Activated CD4-positive, CD25-positive, alpha-beta regulatory T cell (primary cell): ENCODE results near the gene ZNF708.
A peak's percentile ranks its signal among the peaks of the same experiment; 100 is the strongest.
"Not testable (repeated sequence)": the region's sequence is repeated elsewhere in the genome, so short reads cannot be mapped to it uniquely, and the experiment has no call there.

Experiments
- DNase-seq, 4 experiments: peaks; one replicate each; lab custom pipeline; 2025; lab: John Stamatoyannopoulos, UW

ZNF708 gene

GRCh38 chr19:21328885-21329605 is at the start of gene ZNF708:
Gene ZNF708, minus strand, starts transcription at chr19:21329410. Its CDS starts 198 bp downstream, at chr19:21329212.
- peak; percentile 33 to 64 (median 48) for DNase-seq

GRCh38 chr19:21362291-21362690 is 33.1 kb upstream of the ZNF708 start:
- DNase-seq = no peak

- DNase-seq = peak; percentile 46 to 61 (median 53)
These were observed 29.7 kb upstream of the ZNF708 start, which contains the start of gene ZNF738 for GRCh38 chr19:21358768-21359451. Gene ZNF738, plus strand, starts transcription at chr19:21359000. Its CDS starts 141 bp downstream, at chr19:21359141.

- DNase-seq = no peak
These were observed 23.6 kb upstream of the ZNF708 start for GRCh38 chr19:21352830-21353229.

GRCh38 chr19:21344841-21345240 is 15.6 kb upstream of the ZNF708 start:
- DNase-seq = not testable (repeated sequence)

GRCh38 chr19:21335721-21336120 is 6.5 kb upstream of the ZNF708 start:
- no peak for DNase-seq

- DNase-seq = no peak
These were observed 804 bp downstream of the ZNF708 start for GRCh38 chr19:21328406-21328805.

GRCh38 chr19:21326169-21326568 is 3.0 kb downstream of the ZNF708 start:
- DNase-seq = no peak

GRCh38 chr19:21323000-21323399 is 6.2 kb downstream of the ZNF708 start:
- no peak for DNase-seq

- DNase-seq = no peak
These were observed 6.7 kb downstream of the ZNF708 start for GRCh38 chr19:21322528-21322927.

GRCh38 chr19:21321996-21322395 is 7.2 kb downstream of the ZNF708 start:
- no peak for DNase-seq

GRCh38 chr19:21321134-21321533 is 8.1 kb downstream of the ZNF708 start:
- DNase-seq = no peak

- no peak for DNase-seq
These were observed 11.4 kb downstream of the ZNF708 start for GRCh38 chr19:21317821-21318220.

GRCh38 chr19:21314676-21315075 is 14.5 kb downstream of the ZNF708 start:
- no peak for DNase-seq

GRCh38 chr19:21312807-21313206 is 16.4 kb downstream of the ZNF708 start:
- DNase-seq = not testable (repeated sequence)

GRCh38 chr19:21308773-21309172 is 20.4 kb downstream of the ZNF708 start:
- DNase-seq = no peak

GRCh38 chr19:21306881-21307479 is 22.2 kb downstream of the ZNF708 start:
- DNase-seq = not testable (repeated sequence)

GRCh38 chr19:21293768-21294167 is 35.4 kb downstream of the ZNF708 start:
- not testable (repeated sequence) for DNase-seq

- no peak for DNase-seq
These were observed 59.4 kb downstream of the ZNF708 start for GRCh38 chr19:21269813-21270212.

- DNase-seq = no peak
These were observed 64.3 kb downstream of the ZNF708 start for GRCh38 chr19:21264891-21265290.

- no peak for DNase-seq
These were observed 64.8 kb downstream of the ZNF708 start for GRCh38 chr19:21264416-21264815.

GRCh38 chr19:21260848-21261381 is 68.3 kb downstream of the ZNF708 start:
- not testable (repeated sequence) for DNase-seq
